Measurements from ENCODE around the gene SPARCL1. TPM values are rescaled to one million over a fixed set of nuclear protein-coding genes. Genes with fewer than 3 reads are reported as not detected.
"Not testable (repeated sequence)": the region's sequence is repeated elsewhere in the genome, so short reads cannot be mapped to it uniquely, and the experiment has no call there.

SPARCL1 gene
- polyA plus RNA-seq, 2 of the 4 experiments (the other 2 are of a cell fraction), result not detected

- POLR2A ChIA-PET, result interaction anchor here (0.6 kb wide), 1 partner anchor 48 kb away, joined by 7 read pairs; no protein-coding TSS in a partner anchor
- H3K4me1 ChIP-seq; H3K9me3 ChIP-seq; H3K4me3 ChIP-seq; H3K4me2 ChIP-seq; FAIRE-seq; H3K27ac ChIP-seq; DNase-seq (ENCODE audit: low read depth in 1 of 2, low spot score in 1 of 2); ATAC-seq: not testable (repeated sequence)
- CTCF ChIA-PET, result interaction anchor here (1.2 to 1.6 kb wide), 2 partner anchors 10 to 73 kb away, joined by 3 read pairs; no protein-coding TSS in a partner anchor
- WGBS (ENCODE audit: missing lambda C conversion rate), result 95% methylated on average over 6 of the region's 6 CpGs
Observed at GRCh38 chr4:87446375-87446774, 82.8 kb downstream of the SPARCL1 start.

- no peak for TF ChIP-seq HEYL (CRISPR knock-in tag; IDR thresholded peaks at IDR 0.05)
- no peak for TF ChIP-seq CEBPB (IDR thresholded peaks at IDR 0.05)
- TF ChIP-seq JUNB (IDR thresholded peaks at IDR 0.05), result no peak
- no peak for TF ChIP-seq PHF8 (IDR thresholded peaks at IDR 0.05; ENCODE audit: borderline replicate concordance, low read depth)
- TF ChIP-seq MAZ (IDR thresholded peaks at IDR 0.05; ENCODE audit: borderline replicate concordance, low read depth, low read length), result no peak
- TF ChIP-seq SREBF2 (IDR thresholded peaks at IDR 0.05), result no peak
- no peak for TF ChIP-seq EP300 (IDR thresholded peaks at IDR 0.05)
- no peak for TF ChIP-seq POLR2A (IDR thresholded peaks at IDR 0.05; ENCODE audit: low read length)
- CTCF ChIA-PET, result interaction anchor here (0.6 to 1.6 kb wide), 3 partner anchors 10 to 73 kb away, joined by 3 read pairs; no protein-coding TSS in a partner anchor
- Histone ChIP-seq H3K4me1 (no peaks in the 10 kb centered on the region), H3K4me3 (no peak overlapping the region), H3K4me2 (no peak overlapping the region), H3K27ac (no peak overlapping the region), H3K9me3 (no peaks in the 10 kb centered on the region)
- no peak for ATAC-seq
- POLR2A ChIA-PET, result interaction anchor here (0.6 kb wide), 1 partner anchor 47 kb away, joined by 7 read pairs; no protein-coding TSS in a partner anchor
- 88% methylated on average over 3 of the region's 3 CpGs for WGBS (ENCODE audit: missing lambda C conversion rate)
- FAIRE-seq, result no peak
- DNase-seq (ENCODE audit: low read depth in 1 of 2, low spot score in 1 of 2), result no peak
Observed at GRCh38 chr4:87445964-87446363, 83.2 kb downstream of the SPARCL1 start.

- H3K4me2 ChIP-seq, result no peak overlapping the region
- FAIRE-seq, result no peak
- H3K9me3 ChIP-seq, result no peaks in the 10 kb centered on the region
- WGBS (ENCODE audit: missing lambda C conversion rate), result 91% methylated on average over 1 of the region's 1 CpG
- CTCF ChIA-PET, result interaction anchor here (0.8 kb wide), 1 partner anchor 36 kb away, joined by 3 read pairs; no protein-coding TSS in a partner anchor
- no peak overlapping the region for H3K27ac ChIP-seq
- no peaks in the 10 kb centered on the region for H3K4me1 ChIP-seq
- no peak for DNase-seq (ENCODE audit: low read depth in 1 of 2, low spot score in 1 of 2)
- no peak for ATAC-seq
- H3K4me3 ChIP-seq, result no peak overlapping the region
- TF ChIP-seq, protein P1, sequence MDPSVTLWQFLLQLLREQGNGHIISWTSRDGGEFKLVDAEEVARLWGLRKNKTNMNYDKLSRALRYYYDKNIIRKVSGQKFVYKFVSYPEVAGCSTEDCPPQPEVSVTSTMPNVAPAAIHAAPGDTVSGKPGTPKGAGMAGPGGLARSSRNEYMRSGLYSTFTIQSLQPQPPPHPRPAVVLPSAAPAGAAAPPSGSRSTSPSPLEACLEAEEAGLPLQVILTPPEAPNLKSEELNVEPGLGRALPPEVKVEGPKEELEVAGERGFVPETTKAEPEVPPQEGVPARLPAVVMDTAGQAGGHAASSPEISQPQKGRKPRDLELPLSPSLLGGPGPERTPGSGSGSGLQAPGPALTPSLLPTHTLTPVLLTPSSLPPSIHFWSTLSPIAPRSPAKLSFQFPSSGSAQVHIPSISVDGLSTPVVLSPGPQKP (IDR thresholded peaks at IDR 0.05; ENCODE audit: low read depth, low read length), result no peak
- TF ChIP-seq NR3C1 (IDR thresholded peaks at IDR 0.05) (no peak), HMGXB4 (CRISPR knock-in tag; IDR thresholded peaks at IDR 0.05; ENCODE audit: borderline replicate concordance) (no peak), FOSL2 (IDR thresholded peaks at IDR 0.05) (no peak), FOSL2 (CRISPR knock-in tag; IDR thresholded peaks at IDR 0.05) (no peak), FOXS1 (CRISPR knock-in tag; IDR thresholded peaks at IDR 0.05) (no peak), ZC3H11A (IDR thresholded peaks at IDR 0.05) (no peak), TP53 (CRISPR knock-in tag; IDR thresholded peaks at IDR 0.05) (no peak), RNF2 (IDR thresholded peaks at IDR 0.05; ENCODE audit: borderline replicate concordance, low read depth) (no peak), RCOR1 (IDR thresholded peaks at IDR 0.05; ENCODE audit: low read depth, low read length) (no peak), TFCP2L1 (CRISPR knock-in tag; IDR thresholded peaks at IDR 0.05) (no peak), FOSB (CRISPR knock-in tag; IDR thresholded peaks at IDR 0.05) (no peak), PHF8 (IDR thresholded peaks at IDR 0.05; ENCODE audit: borderline replicate concordance, low read depth) (no peak), HOXB13 (CRISPR knock-in tag; IDR thresholded peaks at IDR 0.05; ENCODE audit: low read depth) (no peak), RARB (CRISPR knock-in tag; IDR thresholded peaks at IDR 0.05) (no peak), ESRRA (IDR thresholded peaks at IDR 0.05; ENCODE audit: borderline replicate concordance, low read length) (no peak), EP300 (IDR thresholded peaks at IDR 0.05) (no peak), CTCF (IDR thresholded peaks at IDR 0.05) (no peak), CHD4 (IDR thresholded peaks at IDR 0.05; ENCODE audit: borderline replicate concordance) (no peak)
- TF ChIP-seq, protein P2, sequence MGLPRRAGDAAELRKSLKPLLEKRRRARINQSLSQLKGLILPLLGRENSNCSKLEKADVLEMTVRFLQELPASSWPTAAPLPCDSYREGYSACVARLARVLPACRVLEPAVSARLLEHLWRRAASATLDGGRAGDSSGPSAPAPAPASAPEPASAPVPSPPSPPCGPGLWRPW (IDR thresholded peaks at IDR 0.05), result no peak
- TF ChIP-seq, protein P3, sequence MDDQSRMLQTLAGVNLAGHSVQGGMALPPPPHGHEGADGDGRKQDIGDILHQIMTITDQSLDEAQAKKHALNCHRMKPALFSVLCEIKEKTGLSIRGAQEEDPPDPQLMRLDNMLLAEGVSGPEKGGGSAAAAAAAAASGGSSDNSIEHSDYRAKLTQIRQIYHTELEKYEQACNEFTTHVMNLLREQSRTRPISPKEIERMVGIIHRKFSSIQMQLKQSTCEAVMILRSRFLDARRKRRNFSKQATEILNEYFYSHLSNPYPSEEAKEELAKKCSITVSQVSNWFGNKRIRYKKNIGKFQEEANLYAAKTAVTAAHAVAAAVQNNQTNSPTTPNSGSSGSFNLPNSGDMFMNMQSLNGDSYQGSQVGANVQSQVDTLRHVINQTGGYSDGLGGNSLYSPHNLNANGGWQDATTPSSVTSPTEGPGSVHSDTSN (IDR thresholded peaks at IDR 0.05), result no peak
- POLR2A ChIA-PET, result no interaction called here
Observed at GRCh38 chr4:87444741-87445140, 84.4 kb downstream of the SPARCL1 start.

All from A549 (cell line).